Esophagus squamous epithelium (tissue), 5 donors: ENCODE results near the gene BLMH. TPM values are rescaled to one million over a fixed set of nuclear protein-coding genes. Genes with fewer than 3 reads are reported as not detected.

Experiments
- DNase-seq: peaks from one replicate; lab custom pipeline; 2025; lab: John Stamatoyannopoulos, UW
- H3K27ac ChIP-seq, 4 donors: fragments of 200-600 bp; sonication (generic); one replicate each; pipeline ENCODE4 v1.5.1; 2016 to 2019; ENCODE audit warnings: mild to moderate bottlenecking in 1 of 4
- H3K27me3 ChIP-seq, 4 donors: fragments of 200-600 bp; sonication (generic); 1 replicate in 3 of 4; 2 replicates in 1 of 4; pipeline versions ENCODE4 v1.5.1 to v1.6.0; 2017 to 2021; ENCODE audit warnings: antibody characterized with exemption in 1 of 4
- H3K36me3 ChIP-seq, 3 donors: fragments of 200-600 bp; sonication (generic); one replicate each; pipeline ENCODE4 v1.5.1; 2016 to 2019
- H3K4me1 ChIP-seq, 3 donors: fragments of 200-600 bp; sonication (generic); one replicate each; pipeline ENCODE4 v1.5.1; 2017 to 2019
- H3K4me3 ChIP-seq, 4 donors: fragments of 200-600 bp; sonication (generic); 1 replicate in 3 of 4; 2 replicates in 1 of 4; pipeline ENCODE4 v1.5.1; 2016 to 2019; ENCODE audit warnings: mild to moderate bottlenecking in 2 of 4, moderate library complexity in 1 of 4
- H3K9me3 ChIP-seq, 3 donors: fragments of 200-600 bp; sonication (generic); one replicate each; pipeline ENCODE4 v1.5.1; 2016 to 2019
- POLR2A ChIP-seq, 4 donors: fragments of 450-650 bp; IDR thresholded peaks; one replicate each; pipeline ENCODE4 v1.6.1; 2017; ENCODE audit warnings: antibody characterized with exemption in 4 of 4, mild to moderate bottlenecking in 4 of 4, moderate library complexity in 3 of 4
- WGBS, 2 donors: methylation state at CpG; one replicate each; pipeline ENCODE4 v1.1.5; 2018; 5-methylcytosine and 5-hydroxymethylcytosine counted together
- intact Hi-C: fragments of 100-400 bp; cut with DNase I; formaldehyde crosslinking; loops from one replicate; pipeline ENCODE4 v1.15.0; 2022
- total RNA-seq, 4 donors: library from RNA; depleted of rRNA; stranded (reverse); fragments of >200 nt; gene quantifications; one replicate each; pipeline ENCODE4 v1.1.0, GENCODE V29; 2016
- TF ChIP-seq, protein P1 (sequence below), 6 experiments: fragments of 450-650 bp in 4 of 6; fragments of 200-600 bp in 2 of 6; sonication (generic) in 2 of 6; IDR thresholded peaks; one replicate each; pipeline ENCODE4 v1.5.1; 2016 to 2019; ENCODE audit warnings: antibody characterized with exemption in 6 of 6, mild to moderate bottlenecking in 4 of 6, moderate library complexity in 4 of 6
- donor health status: DM: yes; HTN: yes; CAD: no.

BLMH gene
- total RNA-seq, 4 donors from 2014 or later: 18.4 to 41.4 (median 28.4) TPM

DNA sequence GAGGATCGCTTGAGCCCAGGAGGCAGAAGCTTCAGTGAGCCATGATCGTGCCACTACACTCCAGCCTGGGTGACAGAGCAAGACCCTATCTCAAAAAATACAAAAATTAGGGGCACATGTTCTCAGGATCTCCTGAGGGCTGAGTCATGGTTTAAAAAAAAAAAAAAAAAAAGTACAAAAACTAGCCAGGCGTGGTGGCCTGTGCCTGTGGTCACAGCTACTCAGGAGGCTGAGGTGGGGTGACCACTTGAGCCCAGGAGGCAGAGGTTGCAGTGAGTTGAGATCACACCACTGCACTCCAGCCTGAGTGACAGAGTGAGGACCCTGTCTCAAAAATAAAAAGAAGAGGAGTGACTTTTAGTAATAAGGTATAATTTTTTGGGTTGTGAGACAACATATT is 16.9 kb downstream of the BLMH start:
- Histone ChIP-seq H3K9me3 (no peaks in the 10 kb centered on the region), H3K27me3 (no peaks in the 10 kb centered on the region), H3K4me3 (no peak overlapping the region), H3K36me3 (peaks cover 5 to 98% (median 43%) of the 10 kb centered on the region in 3 donors), H3K27ac (no peak overlapping the region), H3K4me1 (no peaks in the 10 kb centered on the region)
- 91 to 93% methylated on average over 3 of the region's 3 CpGs for WGBS, 2 donors
- intact Hi-C loops: no loop called here
- no peak for DNase-seq
- TF ChIP-seq POLR2A (IDR thresholded peaks at IDR 0.05): no peak
- TF ChIP-seq, protein P1, sequence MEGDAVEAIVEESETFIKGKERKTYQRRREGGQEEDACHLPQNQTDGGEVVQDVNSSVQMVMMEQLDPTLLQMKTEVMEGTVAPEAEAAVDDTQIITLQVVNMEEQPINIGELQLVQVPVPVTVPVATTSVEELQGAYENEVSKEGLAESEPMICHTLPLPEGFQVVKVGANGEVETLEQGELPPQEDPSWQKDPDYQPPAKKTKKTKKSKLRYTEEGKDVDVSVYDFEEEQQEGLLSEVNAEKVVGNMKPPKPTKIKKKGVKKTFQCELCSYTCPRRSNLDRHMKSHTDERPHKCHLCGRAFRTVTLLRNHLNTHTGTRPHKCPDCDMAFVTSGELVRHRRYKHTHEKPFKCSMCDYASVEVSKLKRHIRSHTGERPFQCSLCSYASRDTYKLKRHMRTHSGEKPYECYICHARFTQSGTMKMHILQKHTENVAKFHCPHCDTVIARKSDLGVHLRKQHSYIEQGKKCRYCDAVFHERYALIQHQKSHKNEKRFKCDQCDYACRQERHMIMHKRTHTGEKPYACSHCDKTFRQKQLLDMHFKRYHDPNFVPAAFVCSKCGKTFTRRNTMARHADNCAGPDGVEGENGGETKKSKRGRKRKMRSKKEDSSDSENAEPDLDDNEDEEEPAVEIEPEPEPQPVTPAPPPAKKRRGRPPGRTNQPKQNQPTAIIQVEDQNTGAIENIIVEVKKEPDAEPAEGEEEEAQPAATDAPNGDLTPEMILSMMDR (IDR thresholded peaks at IDR 0.05): no peak

DNA sequence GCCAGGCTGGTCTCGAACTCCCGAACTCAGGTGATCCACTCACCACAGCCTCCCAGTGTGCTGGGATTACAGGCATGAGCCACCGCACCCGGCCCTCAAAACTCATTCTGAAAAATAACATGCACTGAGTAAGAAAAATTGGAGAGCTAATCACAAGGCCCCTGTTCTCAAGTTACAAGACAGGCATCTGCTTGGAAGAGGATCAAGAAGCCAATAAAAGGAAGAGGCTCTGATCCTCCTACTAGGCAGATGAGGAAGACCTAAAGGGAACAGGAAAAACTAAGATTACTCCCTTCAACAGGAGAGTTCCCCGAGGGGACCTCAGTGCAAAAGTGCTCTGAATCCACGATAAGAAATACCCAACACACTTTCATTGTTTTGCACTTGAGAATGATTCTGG is 18.4 kb downstream of the BLMH start:
- Histone ChIP-seq H3K27ac (no peak overlapping the region), H3K36me3 (peaks cover 5 to 96% (median 39%) of the 10 kb centered on the region in 3 donors), H3K9me3 (no peaks in the 10 kb centered on the region), H3K4me3 (no peak overlapping the region), H3K27me3 (no peaks in the 10 kb centered on the region), H3K4me1 (no peaks in the 10 kb centered on the region)
- TF ChIP-seq, protein P1 (IDR thresholded peaks at IDR 0.05): no peak
- no peak for TF ChIP-seq POLR2A (IDR thresholded peaks at IDR 0.05)
- intact Hi-C loops: no loop called here
- no peak for DNase-seq
- WGBS, 2 donors: 93 to 97% methylated on average over 5 to 6 of the region's 6 CpGs

GRCh38 chr17:30271102-30271501 is 20.6 kb downstream of the BLMH start:
- H3K27ac ChIP-seq: no peak overlapping the region
- H3K27me3 ChIP-seq: no peaks in the 10 kb centered on the region
- no peaks in the 10 kb centered on the region for H3K4me1 ChIP-seq
- 96 to 97% methylated on average over 6 of the region's 6 CpGs for WGBS, 2 donors
- intact Hi-C loops: no loop called here
- TF ChIP-seq POLR2A (IDR thresholded peaks at IDR 0.05): no peak
- TF ChIP-seq, protein P1 (IDR thresholded peaks at IDR 0.05): no peak
- H3K36me3 ChIP-seq: peaks cover 9 to 98% (median 44%) of the 10 kb centered on the region in 3 donors
- DNase-seq: no peak
- no peak overlapping the region for H3K4me3 ChIP-seq
- H3K9me3 ChIP-seq: no peaks in the 10 kb centered on the region

- Histone ChIP-seq H3K4me3 (no peak overlapping the region), H3K9me3 (no peaks in the 10 kb centered on the region), H3K4me1 (no peaks in the 10 kb centered on the region), H3K27ac (no peak overlapping the region), H3K27me3 (no peaks in the 10 kb centered on the region), H3K36me3 (peaks cover 9 to 98% (median 39%) of the 10 kb centered on the region in 3 donors)
- intact Hi-C loops: no loop called here
- WGBS, 2 donors: 94 to 100% methylated on average over 2 of the region's 2 CpGs
- DNase-seq: no peak
- TF ChIP-seq, protein P1 (IDR thresholded peaks at IDR 0.05): no peak
- TF ChIP-seq POLR2A (IDR thresholded peaks at IDR 0.05): no peak
These were observed 24.1 kb downstream of the BLMH start for GRCh38 chr17:30267625-30268024.

GRCh38 chr17:30263552-30264333 is 28.0 kb downstream of the BLMH start:
- Histone ChIP-seq H3K27ac (no peak overlapping the region), H3K36me3 (peaks cover 7 to 100% (median 16%) of the 10 kb centered on the region in 3 donors), H3K9me3 (no peaks in the 10 kb centered on the region), H3K27me3 (no peaks in the 10 kb centered on the region), H3K4me3 (no peak overlapping the region), H3K4me1 (no peaks in the 10 kb centered on the region)
- intact Hi-C loops: no loop called here
- no peak for DNase-seq
- TF ChIP-seq, protein P1 (IDR thresholded peaks at IDR 0.05): no peak
- no peak for TF ChIP-seq POLR2A (IDR thresholded peaks at IDR 0.05)
- WGBS, 2 donors: 48 to 72% methylated on average over 2 of the region's 2 CpGs
